HG02610 (cell line): ENCODE results near the gene SMPD2.

Experiments used
- ATAC-seq: cut with Tn5 transposase; IDR thresholded peaks from one replicate; pipeline ENCODE4 v1.9.1; 2021; ENCODE audit warnings: mild to moderate bottlenecking, moderate library complexity; ENCODE audit not compliant: unreplicated experiment

The SMPD2 gene

DNA sequence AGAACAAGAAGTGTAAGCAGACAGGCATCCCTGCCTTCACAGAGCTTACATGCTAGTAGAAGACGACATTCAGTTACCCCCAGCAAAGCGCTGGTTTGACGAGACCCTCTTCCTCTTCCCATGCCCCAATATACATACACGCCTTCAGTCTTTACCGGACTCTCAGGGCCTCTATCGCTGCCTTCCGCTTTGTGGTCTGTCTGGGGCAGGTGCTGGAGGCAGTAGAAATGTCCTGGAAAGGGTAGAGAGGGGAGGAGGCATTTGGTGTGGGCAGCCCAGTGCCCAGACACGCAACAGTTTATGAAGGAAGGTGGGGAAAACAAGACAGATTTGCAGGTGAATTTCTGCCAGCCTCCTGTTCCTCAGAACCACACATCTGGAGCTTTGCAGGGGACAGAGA, 6.0 kb downstream of the SMPD2 start:
- no peak for ATAC-seq

DNA sequence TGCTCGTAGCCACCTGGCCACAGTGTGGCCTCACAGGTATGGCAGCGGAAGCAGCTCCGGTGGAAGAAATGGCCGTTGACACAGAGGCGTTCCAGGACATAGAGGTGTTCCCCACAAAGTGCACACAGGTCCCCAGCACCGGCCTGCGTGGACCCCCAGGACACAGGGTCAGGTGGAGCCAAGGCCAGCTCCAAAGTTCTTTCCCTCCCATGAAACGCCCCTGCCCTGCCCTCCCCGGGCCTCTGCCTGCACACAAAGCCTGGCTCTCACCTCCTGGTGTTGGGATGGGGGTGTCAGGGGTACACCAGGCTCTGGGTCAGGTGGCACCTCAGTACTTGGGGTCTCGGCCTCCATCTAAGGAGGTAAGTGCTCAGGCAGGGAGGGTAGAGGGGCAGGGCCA, 6.6 kb downstream of the SMPD2 start:
- ATAC-seq, result no peak

DNA sequence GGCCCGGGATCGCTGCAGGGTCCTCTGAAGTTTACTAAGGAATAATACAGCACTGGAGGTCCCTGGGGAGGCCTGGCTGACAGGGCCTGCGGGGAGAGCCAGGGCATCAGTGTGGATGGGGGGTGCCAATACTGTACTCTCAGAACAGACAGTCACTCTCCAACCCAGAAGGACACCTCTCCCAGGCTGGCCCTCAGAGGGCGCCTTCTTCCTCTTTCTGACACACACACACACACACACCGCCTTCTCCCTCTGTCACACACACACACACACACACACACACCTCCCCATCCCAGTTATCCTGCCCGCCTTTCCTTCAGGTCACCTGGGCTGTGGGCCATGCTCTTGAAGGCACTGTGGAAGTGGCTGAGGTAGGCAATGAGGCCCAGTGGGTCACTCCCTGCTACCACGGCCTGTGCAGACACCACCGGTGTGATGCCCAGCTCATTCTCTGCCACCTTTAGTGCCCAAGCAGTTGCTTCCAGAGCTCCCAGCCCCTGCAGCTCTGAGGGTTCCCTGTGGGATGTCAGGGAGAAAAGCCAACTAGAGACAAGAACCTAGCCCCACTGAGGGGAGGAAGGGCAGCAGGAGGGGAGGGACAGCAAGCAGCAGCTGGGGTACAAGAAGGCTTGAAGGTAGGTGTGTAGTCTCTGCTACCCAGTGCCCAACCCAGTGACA, 7.5 kb downstream of the SMPD2 start:
- no peak for ATAC-seq

DNA sequence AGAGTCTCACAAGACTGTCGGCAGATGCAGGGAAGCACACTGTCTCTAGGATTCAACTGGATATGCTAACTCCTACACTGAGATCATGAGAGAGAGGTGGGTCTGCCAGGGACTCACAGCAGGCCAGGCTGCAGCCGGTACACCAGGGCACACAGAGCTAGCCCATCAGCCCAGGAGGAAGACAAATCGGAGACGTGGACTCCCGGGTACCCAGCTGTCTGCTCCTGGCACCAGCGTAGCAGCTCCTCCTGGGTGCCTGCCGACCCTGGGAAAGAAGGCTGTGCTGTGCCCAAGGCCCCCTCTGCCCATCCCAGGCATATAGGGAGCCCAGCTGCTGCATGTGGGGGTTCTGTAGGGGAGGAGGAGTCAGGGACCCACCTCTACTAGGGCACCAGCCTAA, 8.1 kb downstream of the SMPD2 start:
- no peak for ATAC-seq

DNA sequence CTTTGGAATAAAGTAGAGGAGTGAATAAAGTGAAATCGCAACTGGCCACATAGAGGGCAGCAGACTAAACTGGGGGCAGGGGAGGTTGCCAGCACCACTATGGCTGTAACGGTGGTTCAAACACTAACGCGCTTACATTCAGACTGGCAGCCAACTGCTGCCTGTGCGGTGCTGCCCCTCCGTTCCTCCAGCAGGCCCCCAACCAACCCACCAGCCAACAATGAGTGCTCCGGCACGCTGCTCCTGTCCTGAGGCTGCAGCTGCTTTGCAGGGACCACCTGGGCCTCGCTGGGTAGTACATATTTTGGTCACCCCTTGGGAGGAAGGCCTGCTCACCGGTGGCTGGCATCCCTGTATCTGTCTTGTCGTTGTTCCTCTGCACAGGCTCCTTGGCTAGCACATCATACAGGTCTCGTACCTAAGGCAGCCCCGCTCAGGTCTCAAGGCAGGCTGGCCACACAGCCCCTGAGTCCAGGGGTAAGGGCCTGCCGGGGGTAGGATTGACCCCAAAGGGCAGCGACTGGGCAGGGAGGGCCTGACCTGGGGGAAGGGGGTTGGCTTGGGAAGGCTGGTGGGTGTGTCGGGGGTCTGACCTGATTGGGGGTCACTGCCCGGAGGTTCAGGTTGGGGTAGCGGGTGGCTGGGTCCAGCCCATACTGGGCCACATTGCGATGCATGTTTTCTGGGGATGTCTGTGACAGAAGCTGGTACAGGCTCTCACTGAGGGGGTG, 8.7 kb downstream of the SMPD2 start:
- ATAC-seq, result no peak

DNA sequence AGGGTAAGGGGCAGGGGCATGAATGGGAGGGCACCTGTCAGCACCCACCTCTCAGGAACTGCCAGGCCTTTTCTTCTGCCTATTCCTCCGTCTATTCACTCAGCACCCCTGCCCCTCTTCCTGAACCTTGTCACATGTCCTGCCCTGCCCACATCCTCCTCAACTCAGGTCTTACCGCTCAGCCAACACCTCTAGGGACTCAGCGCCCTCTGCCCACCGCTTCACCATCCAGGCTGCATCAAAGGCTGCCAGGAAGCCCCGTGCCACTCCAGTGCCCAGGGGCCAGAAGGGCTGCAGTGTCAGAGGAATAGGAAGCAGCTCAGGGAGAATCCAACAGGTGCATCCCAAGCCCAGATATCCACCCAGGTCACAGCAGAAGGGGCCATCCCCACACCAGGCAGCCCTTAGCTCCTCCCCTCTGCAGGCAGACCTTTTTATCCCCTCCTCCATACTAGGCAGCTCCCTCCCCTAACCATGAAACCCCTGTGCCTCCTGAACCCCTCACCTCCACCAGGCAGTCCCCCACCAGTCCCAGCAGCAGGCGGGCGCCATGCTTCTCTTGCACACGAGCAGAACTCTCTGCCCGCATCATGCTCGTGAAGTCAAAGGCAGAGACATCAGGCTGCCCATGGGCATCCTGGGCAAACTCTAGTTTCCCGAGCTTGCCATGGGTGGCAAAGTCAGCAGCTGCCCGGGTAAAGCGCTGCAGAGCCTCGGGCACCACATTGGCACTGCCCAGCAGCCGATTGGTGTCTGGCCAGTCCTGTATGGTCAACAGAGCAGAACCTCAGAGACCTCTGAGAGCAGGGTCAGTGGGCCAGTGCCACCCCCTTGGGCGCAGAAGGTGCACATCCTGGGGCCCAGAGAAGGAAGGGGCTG, 9.5 kb downstream of the SMPD2 start:
- ATAC-seq, result no peak

DNA sequence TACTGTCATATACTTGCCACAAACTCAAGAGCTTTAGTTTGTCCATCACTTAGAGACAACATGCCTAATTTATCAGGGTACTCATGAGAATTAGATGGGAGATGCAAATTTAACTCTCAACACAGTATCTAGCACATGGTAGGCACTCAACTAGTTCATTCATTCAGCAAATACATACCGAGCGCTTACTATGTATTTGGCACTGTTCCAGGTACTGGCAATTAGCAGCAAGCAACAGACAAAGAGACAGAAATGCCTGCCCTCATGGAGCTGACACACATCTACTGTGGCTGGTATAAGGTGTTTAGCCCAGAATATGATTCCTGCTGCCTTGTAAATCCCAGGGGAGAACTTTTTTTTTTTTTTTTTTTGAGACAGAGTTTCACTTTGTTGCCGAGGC, 10.3 kb downstream of the SMPD2 start:
- no peak for ATAC-seq

DNA sequence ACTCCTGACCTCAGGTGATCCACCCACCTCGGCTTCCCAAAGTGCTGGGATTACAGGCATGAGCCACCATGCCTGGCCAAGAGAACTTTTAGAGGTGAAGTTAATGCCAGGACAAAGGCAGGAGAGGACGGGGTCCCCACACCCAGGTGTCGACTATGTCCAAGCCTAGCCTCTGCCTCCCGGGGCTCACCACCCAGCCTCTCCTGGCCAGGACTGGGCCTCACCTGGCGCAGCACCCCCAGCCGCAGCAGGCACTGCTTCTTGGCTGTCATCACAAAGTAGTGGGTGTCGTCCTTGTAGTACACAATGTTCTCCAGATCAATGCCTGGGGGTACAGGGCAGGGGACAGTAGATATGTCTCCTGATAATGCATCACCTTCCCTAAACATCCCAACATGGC, 10.9 kb downstream of the SMPD2 start:
- ATAC-seq, result no peak

DNA sequence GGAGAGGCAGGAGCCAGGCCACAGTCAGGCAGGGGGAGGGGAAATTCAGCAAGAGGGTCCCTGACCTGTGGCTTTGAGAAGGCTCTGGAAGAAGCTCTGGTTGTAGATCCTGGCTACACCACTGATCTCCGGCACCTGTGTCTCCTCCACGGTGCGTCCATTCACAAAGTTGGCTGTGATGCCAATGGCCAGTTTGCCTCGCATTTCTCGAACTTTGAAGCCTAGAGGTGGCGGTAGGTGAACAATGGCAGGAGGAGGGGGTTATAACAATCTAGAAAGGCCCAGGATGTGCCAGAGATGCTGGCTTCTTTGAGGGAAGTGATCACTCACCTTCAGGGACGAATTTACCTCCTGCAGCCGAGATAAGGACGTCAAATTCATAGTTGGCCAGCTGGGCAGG, 11.7 kb downstream of the SMPD2 start:
- ATAC-seq, result no peak

DNA sequence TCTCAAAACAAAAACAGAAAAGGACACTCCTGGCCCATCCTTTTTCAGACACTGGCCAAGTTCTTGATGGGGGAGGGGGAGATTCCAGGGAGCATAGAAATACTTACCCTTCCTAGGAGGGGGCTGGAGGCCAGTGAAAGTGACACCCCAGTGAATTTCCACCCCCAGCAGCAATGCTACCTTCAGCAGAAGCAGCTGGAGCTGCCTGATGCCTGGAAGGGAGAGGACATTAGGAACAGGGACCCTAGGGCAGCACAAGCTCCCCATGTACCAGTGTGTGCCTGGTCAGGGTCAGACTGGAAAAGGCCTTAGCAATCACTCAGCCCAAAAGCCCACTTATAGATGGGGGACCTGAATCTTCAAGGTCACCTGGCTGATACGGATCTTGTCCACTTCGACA, 12.6 kb downstream of the SMPD2 start:
- no peak for ATAC-seq

DNA sequence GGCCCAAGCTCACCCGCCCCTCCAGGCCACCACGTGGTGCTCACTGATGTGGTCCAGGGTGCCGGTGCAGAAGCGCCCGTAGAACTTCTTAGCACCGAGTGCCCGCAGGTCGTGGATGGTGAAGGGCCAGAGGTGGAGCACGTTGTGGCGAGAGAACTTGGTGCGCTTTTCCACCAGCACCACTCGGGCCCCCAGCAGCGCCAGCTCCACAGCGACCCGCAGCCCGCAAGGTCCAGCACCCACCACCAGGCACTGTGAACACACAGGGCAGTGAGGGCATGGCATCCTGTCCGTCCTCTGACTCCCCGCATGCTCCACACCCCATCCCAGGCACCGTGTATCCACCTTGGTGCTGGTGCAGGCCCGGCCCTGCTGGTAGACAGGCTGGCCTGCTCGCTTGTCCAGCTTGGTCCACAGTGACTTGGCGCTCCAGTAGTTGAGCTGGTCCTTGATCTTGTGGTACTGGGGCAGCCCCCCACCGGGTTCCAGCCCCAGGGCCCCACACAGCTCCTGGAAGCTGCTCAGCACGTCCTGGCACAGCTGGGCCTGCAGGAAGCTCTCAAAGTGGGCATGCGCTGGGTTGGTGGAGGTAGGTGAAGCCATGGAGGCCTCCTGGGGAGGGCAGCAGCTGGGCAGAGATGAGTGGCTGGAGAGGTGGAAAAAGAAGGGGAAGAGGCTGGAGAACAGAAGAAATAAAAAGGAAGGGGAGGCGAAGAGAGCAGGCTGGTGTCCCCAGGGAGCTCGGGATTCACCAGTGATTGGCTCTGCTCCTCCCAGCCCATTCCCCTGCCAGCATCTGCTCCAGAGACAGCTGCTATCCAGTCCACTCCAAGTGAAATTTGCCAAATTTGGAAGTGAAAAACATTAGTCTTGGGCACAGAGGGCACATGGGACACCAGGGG, 13.3 kb downstream of the SMPD2 start:
- ATAC-seq, result no peak

DNA sequence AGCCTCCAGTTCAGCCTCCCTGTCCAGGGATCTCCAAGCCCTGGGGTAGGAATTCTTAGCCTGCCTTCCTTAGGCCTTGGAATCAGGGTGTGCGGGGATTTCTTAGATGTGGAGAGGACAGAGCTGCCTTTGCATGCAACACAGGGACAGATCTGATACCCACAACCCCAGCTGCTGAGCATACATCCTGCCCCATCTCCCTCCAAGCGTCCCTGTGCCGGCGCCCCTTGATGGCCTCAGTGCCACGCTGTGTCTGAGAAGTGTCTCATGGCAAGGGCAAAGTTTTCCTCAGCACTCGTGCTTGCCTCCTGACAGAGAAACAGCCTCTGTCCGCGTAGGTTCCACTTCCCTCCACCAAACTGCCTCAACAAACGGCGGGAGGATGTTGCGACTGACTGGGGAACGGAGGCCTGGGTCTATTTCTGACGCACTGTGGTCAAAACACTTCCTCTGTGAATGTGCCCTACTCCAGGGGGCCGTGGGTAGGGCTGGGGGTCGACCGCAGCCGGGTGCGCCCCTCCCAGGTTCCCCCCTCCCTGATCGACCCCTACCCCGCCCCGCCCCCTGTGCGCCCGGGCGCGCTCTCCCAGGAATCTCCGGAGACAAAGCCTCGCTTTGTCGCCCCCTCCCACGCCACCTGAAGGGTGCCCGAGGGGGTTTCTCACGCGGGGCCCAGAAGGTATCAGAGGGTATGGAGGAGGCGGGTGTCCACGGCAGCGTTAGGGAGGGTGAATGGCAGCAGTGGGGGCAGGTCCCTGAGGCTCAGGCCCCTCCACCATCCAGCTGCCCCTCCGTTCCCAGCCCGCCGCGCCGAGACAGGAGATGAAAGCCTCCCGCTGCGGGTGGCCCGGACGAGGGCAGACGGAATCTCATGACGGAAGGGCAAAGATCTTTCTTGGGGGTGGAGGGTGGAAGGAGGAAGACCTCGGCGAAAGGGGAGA, 14.2 kb downstream of the SMPD2 start:
- peak; percentile 30 for ATAC-seq

DNA sequence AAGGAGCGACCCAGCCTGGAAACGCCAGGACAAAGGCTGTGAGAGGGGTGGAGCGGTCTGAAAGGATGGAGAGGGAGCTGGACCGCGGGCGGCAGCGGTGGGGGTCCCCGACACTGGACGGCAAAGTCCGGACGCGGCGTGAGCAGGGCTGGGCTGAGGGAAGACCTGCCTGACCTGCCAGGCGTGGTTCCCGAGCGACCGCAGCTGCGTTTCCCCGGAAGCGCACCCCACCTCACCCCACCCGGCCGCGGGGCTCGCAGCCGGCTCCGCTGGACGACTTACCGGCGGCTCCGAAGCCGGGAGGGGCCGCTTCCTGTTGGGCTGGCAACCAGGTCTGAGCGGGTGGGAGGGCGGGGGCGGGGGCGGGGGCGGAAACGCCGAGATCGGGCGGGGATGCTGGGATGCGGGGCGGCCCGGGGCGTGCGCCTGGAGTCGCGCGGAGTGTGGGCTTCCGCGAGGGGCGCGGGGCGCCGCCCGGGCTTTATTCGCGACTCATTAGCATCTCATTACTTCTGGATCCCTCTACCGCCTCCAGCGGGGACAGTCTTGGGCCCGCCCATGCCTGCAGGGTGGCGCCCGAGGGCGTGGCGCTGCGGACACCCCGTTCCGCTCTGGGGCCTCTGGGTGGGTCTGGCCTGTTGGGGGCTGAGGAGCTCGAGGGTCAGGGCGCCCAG, 15.1 kb downstream of the SMPD2 start, which contains the start of gene MICAL1:
Gene MICAL1 (minus strand): TSS at position 336 of the 674 bp plus-strand sequence. CDS start 1,576 bp downstream, outside the sequence.
- peak; percentile 51 for ATAC-seq

DNA sequence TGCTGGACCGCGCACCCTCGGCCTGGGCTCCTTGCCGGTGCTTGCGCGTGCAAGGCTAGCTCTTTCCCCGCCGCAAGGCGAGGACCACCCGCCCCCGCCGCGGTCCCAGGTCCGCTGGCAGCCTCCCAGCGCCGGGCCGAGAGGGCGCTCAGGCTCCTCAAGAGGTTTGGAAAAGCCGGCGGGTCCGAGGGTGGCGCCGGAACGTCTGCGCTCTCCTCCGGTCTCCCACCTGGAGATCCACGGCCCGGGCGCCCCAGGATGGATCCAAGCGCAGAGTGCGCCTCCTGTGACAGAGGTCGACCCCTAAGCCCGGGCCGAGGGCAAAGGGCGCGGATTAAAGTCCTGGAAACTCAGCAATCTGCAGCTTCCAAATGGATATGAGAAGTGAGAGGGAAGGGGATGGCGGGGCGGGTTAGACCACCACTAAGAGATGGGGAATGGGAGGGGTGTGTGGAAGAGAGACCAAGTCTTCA, 15.6 kb downstream of the SMPD2 start:
- peak; percentile 0 for ATAC-seq

DNA sequence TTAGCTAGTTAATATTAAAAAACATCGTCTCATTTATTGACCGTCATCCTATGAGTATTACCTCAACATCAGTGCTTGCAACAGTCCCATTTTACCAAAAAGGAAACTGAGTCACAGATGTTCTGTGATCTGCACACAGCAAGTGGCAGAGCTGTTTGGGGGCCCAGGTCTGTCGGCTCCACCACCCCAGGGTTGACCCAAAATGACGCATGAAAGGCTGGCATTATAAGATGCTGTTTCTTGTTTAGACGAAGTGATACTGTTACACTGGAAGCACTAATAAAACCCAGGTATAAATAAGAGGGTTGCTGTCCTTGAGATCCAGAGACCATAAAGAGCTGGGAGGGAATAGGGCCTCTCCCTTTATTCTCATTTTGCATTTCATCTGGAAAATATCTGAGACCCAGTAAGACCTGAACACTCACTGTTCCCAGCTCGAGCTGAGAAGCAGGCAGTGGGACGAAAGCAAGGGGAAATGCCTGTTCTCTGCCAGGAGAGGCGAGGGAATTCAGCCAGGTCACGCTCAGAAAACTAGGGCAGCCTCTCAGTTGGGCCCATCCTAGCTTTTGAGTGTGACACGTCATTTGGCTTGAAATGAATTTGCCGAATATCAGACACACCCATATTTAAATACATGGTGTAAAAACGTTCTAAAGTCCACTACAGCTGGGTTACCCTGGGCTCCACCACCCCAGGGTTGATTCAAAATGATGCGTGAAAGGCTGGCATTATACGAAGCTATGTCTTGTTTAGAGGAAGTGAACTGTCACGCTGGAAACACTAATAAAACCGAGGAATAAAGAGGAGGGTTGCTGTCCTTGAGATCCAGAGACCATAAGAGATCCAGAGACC, 16.4 kb downstream of the SMPD2 start:
- ATAC-seq, result no peak

DNA sequence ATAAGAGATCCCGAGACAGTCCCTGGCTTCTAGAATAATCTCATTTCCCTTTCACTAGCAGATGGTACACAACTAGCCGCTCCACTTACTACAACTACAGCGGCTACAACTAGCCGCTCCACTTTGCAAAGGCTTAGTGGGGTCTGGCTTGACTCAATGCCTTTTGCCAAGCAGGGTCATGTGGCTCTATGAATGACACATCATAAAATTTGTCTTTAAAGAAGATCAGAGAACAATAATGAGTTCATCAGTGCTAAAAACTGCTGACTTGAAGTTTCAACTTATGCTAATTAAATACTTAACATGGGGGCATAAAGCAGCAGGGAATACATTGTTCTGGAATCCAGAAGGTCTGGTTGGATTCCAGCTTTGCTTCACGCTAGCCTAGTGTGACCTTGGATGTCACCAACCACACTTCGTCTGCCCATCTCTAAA, 17.1 kb downstream of the SMPD2 start:
- ATAC-seq, result no peak

DNA sequence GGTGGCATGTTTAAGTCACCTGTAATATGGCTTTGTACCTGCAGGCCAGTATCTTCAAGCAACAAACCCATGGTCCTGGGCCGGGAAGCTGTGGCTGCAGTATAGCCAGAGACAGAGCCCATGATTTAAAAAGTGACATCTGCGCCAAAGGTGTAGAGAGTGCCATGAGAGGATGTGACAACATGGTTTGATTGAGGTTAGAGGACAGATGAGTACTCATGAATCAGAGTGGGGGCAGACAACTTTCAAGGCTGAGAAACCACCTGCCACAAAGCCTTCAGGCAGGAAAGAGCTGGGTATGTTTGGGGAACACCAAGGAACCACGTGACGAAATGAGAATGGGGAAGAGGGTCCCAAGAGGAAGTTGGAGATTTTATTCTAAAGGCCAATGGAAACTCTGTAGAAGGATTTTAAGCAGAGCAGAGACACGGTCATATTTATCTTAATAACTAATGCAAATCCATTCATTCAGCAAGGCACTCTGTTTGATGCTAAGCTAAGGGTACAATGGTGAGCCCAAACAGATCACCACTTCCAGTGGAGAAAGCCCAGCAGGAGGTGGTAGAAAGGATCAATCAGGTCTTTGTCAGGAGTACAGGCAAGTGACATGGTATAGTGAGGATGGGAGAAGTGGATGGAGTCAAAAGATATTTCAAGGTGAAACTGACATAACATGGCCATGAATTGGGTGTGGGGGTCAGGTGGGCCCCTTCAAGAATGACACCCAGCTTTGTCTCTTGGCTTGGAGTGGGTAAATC, 18.4 kb downstream of the SMPD2 start:
- ATAC-seq, result peak; percentile 34
